ENCODE measurements around the gene RRP15.

RRP15 gene

GRCh38 chr1:218361298-218362065, 76.4 kb downstream of the RRP15 start:
- peak; percentile 65 for TF ChIP-seq CTCF (conservative IDR thresholded peaks at IDR 0.05)
- H3K27ac ChIP-seq: no peak overlapping the region

GRCh38 chr1:218362418-218363076, 77.5 kb downstream of the RRP15 start:
- no peak overlapping the region for H3K27ac ChIP-seq
- no peak for TF ChIP-seq CTCF (conservative IDR thresholded peaks at IDR 0.05)

- no peak for TF ChIP-seq CTCF (conservative IDR thresholded peaks at IDR 0.05)
- H3K27ac ChIP-seq: no peak overlapping the region
Observed at GRCh38 chr1:218363141-218363540, 78.0 kb downstream of the RRP15 start.

- H3K27ac ChIP-seq: no peak overlapping the region
- no peak for TF ChIP-seq CTCF (conservative IDR thresholded peaks at IDR 0.05)
Observed at GRCh38 chr1:218364028-218364710, 79.1 kb downstream of the RRP15 start.

- H3K27ac ChIP-seq: no peak overlapping the region
- TF ChIP-seq CTCF (conservative IDR thresholded peaks at IDR 0.05): no peak
Observed at GRCh38 chr1:218365226-218365999, 80.3 kb downstream of the RRP15 start.

- TF ChIP-seq CTCF (conservative IDR thresholded peaks at IDR 0.05): no peak
- H3K27ac ChIP-seq: no peak overlapping the region
Observed at GRCh38 chr1:218366322-218367052, 81.4 kb downstream of the RRP15 start.
